Stimulated activated CD4-positive, alpha-beta T cell treated with anti-CD3 and anti-CD28 coated beads, Interleukin-15, amount 100 ng/mL, for 24 hours (primary cell): ENCODE data around the gene RPRD1B.

Experiments used
- DNase-seq: peaks from one replicate; pipeline ENCODE4 v3.0.0-alpha.2; 2020

The RPRD1B gene

DNA sequence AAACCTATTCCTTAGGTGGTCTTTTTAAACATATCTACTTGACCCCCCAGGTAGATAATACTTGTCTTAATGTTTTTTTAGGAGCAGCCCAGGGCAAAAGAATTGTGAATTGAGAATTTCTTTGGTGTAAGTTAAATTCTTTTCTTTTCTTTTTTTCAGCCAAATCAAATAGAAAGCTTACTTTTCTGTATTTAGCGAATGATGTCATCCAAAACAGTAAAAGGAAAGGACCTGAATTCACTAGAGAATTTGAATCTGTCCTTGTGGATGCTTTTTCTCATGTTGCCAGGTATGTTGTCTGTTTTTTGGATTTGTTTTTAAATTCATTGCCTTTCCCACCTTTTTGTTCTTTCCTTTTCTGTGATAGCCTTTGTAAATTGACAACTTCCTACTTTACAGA, 6.7 kb downstream of the RPRD1B start:
- no peak for DNase-seq

DNA sequence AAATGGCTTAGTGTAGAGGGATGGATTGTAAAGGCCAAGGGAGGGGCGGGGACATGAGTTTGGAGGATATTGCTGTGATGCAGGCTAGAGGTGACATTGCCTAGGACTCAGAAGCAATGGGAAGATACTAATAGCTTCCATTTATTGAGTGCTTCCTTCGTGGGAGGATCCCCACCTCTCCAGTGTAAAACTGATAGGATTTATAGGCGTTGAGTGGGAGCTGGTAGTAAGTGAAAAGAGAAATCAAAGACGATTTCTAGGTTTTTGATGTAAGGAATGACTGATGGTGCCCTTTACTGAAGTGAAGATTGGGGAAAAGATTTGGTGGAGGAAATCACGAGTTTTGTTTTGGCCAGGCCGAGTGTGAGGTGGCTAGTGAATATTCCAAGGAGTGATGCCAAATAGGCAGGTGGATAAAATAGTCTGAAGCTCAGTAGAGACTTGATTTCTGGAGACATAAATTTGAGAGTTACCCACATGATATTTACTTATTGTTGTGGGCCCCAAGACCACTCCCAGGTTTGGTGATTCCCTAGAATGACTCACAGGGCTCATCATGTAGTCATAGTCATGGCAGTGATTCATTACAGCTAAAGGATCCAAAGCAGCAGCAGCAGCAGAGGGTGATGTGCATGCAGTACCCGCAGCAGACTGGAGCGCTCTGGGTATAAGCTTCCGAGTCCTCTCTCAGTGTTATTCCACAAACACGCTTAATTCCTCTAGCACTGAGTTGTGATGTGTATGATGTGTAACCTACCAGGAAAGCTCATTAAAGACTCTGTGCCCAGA, 10.2 kb downstream of the RPRD1B start:
- peak; percentile 52 for DNase-seq

DNA sequence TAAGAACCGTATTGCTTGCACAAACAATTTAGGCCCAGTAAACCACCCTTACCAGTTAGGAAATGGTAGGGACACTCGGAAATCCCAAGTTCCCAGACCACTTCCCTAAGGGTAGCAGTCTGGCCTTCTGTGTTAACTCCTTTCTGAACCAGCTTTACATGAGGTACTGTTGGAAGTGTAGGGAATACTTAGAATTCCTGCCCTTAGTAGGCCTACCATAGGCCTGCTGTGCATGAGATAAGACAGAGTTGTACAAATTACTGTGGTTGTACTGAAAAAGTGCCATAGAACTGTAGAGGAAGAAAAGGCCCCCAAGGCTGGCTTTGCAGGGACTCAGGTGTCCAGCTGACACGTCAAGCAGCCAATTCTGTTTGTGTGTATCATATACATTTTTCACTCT, 11.1 kb downstream of the RPRD1B start:
- no peak for DNase-seq

DNA sequence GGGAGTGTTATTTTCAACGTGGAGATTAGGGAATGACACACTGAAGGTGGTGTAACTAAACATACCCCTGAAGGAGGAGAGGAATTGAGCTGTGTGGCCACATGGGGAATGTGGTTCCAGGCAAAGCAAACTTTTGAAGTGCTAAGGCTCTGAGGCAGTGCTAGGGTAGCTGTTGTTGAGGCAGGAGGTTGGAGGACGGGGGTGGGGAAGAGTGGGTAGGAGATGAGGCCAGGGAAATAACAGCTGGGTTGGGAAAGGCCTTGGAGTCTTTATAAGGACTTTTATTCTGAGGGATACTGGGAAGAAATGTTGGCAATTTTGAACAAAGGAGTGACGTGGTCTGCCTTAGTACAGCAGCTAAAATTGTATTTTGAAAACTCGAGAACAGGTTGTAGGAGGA, 13.0 kb downstream of the RPRD1B start:
- no peak for DNase-seq

DNA sequence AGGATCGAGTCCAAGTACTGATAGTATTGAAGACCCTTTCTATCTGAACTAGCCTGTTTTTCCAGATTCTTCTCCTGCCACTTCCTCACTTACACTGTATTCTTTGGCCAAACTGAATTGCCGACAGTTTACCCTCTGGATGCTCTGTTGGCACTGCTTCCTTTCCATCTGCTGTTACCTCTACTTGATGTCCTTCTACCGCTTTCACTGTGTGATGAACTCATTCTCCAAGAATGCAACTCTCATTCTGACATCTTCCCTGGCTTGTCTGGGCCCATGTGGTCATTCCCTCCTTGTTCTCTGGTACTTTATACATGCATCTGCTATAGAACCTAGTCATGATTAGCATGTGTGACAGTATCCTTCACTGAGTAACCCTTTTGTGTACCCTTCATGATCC, 16.3 kb downstream of the RPRD1B start:
- no peak for DNase-seq

DNA sequence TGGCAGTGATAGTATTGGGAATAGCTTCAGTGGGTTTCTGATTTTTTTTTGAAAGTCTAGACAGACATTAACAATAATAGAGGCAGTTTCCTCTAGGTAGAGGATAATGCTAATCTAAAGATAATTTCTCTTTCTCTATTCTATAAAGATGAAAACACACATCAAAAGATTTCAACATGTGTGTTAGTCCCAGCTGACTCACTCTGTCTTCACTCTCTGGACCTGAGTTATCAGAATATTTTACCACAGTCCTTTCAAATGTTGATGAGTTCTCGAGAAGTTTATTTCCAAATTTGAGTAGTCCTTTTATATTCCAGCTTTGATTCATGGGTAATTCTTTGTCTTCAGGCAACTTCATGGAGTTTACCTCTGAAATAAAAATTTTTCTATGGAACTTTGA, 17.1 kb downstream of the RPRD1B start:
- DNase-seq: no peak

DNA sequence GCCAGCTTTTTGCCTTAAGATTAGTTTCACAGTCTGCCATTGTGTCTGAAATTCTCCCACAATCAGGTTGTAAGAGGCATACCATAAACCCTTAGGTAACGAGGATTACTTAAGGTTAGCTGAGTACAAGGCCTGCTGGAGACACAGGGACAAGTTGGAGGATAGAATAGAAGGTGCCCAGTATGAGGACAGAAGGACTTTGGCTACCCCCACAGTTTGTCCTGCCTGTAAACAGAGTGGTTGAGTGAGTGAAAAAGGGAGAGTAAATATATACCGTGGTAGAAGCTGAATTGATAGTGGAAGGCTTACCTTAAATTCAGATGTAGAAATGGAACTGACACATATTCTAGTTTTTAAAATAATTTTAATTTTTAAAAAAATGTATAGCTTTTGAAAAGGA, 19.3 kb downstream of the RPRD1B start:
- no peak for DNase-seq

DNA sequence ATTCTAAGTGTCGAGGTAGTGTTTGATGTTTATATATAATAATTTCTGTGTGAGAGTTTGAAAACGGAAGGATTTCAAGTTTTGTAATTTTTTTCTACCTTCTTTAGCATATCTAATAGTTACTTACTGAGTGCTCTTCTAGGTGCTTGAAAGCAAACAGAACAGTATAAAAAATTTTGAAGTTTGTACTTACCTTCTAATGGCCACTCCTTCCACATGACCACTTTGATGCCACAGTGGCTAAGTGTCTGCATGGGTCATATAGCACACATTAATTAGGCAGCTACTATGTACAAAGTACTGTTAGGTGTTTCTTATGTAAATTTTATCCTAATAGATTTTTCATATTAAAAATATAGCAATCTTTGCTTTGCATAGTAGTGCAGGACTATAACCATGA, 21.1 kb downstream of the RPRD1B start:
- DNase-seq: no peak

DNA sequence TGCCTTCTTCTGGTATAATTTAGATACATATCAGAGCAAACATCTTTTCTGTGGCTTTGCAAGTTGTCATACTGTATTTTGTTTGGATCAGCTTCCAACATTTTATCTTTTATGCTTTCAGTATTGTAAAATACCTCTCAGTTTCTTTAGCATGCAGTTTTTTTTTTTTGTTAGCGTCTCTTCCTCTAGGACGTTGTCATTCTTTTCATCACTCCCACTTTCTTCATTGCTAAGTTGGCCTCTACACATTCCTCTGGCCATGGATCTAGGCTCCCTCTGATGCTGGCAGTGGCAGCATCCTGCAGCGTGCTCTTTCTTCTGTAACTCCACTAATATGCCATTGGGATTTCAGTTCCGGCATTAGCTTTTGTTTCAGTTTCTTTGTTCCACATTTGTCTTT, 21.7 kb downstream of the RPRD1B start:
- DNase-seq: no peak

DNA sequence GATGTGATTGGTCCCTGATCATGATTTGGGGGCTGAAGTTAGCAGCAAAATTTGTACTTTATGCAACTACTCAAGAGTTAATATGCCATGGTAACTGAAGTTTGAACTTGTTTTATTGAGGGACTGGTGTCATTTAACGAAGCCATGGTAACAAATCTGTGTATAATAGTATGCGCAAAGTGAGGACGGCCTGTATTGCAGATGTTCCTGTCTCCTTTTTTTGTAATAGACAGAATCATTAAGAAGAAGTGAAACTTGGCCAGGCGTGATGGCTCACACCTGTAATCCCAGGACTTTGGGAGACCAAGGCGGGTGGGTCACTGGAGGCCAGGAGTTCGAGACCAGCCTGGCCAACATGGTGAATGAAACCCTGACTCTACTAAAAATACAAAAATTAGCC, 22.3 kb downstream of the RPRD1B start:
- no peak for DNase-seq

DNA sequence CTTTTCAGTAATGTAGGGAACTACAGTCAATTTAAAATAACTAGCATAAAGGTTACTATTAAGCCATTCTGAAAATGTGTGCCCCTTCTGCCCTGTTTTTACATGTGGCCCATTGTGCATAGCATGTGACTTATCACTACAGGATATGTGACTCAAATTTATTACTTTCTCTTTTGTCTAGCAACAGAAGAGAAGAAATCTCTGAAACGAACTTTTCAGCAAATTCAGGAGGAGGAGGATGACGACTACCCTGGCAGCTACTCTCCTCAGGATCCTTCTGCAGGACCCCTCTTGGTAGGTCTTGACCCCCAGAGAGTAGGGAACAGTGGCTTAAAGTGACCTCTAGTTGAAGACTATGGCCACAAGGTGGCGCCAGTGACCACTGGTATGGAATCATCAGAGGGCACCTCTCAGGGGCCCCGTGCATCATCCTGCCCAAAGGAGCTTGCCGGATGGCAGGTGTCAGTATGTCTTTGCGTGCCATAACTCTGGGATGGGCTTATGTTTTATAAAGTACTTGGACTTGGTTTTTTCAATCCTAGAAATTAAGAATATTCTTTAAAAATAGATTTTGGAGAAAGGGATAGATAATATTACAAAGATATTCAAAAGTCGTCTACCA, 23.9 kb downstream of the RPRD1B start:
- DNase-seq: peak; percentile 80

DNA sequence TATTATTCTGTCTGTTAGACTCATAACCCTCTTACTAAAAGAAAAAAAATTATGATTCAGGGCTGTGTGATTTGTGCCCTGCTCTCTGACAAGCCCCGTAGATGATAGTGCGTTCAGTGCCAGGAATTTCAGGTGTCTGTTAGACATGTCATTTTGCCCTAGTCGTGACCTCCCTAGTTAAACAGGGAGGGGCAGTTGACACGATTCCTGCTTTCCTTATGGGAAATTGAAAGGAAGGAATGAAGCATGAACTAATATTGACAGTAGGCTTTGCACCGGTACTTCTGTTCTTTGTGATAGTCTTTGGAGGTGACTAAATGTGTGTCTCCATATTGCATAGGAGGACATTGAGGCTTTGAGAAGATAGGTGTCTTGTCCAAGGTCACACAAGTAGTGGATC, 26.3 kb downstream of the RPRD1B start:
- no peak for DNase-seq

DNA sequence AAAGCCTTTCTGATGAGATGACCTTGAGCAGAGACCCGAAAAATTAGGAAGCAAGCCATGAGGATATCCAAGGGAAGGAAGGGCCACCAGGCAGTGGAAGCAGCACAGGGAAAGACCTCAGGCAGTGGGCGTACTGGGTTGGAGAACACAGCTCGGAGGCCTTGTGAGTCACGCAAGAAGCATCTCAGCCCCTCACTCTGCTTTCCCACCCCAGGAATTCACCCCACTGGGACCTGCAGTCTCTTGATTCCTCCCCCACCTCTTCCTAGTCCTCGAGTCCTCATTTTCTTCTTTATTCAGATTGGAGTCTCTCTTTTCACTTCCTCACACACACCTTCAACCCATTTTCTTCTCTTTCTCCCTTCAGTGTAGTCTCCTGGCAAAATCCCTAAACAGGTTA, 27.0 kb downstream of the RPRD1B start:
- DNase-seq: no peak

DNA sequence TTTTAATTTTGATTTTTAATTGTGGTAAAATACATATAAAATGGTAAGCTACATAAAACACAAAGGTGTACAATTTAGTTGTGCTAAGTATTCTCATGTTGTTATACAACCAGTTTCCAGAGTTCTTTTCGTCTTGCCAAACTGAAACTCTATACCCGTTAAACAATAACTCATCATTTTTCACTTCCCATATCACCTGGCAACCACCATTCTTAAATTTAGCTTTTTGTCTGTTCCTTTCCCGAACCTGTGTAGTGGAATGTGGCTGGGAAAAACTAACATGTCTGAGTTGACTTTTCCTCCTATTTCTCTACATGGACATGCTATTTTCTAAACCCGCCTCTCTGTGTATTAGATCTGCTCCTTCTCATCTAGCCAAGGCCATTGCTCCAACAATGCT, 27.6 kb downstream of the RPRD1B start:
- DNase-seq: no peak

DNA sequence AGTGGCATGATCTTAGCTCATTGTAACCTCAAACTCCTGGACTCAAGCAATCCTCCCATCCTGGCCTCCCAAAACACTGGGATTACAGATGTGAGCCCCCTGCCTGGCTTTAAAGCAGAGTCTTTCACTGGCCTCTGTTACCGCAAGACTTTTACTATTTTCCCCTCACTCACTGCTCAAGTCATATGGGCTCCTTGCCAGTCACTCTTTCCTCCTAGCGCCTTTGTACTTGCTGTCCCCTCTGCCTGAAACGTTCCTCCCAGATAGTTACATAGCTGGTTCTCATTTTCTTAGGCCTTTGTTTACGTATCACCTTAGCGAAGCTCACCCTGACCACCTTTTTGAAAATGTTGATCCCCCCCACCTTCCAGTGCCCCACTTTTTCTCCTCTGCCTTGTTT, 29.3 kb downstream of the RPRD1B start:
- DNase-seq: no peak

DNA sequence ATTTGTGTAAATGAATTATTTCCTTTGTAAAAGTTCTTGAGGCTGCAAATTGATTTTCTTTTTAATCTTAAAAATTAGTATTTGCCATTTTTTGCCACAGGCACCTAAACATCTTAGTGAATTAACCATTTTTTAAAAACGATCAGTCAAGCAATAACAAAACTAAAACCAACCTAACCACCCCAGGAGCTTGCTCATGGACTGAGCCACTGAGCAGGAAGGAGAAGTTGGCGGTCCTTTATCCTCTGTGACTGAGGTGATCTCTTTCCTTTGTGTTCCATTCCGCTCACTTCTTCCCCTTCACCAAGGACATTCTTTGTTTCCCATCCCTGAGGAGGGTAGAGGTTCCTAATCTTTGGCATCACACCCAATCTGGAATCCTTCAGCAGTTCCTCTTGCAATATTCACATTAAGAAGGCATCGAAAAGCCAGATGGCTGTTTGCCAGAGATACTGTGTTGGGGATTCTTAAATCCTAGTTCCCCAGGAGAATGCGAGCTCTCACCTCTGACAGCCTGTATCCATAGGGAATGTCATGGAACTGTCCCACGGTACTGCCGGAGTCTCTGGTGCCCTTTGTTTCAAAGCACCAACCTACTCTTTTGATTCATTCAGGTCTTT, 30.5 kb downstream of the RPRD1B start:
- no peak for DNase-seq

DNA sequence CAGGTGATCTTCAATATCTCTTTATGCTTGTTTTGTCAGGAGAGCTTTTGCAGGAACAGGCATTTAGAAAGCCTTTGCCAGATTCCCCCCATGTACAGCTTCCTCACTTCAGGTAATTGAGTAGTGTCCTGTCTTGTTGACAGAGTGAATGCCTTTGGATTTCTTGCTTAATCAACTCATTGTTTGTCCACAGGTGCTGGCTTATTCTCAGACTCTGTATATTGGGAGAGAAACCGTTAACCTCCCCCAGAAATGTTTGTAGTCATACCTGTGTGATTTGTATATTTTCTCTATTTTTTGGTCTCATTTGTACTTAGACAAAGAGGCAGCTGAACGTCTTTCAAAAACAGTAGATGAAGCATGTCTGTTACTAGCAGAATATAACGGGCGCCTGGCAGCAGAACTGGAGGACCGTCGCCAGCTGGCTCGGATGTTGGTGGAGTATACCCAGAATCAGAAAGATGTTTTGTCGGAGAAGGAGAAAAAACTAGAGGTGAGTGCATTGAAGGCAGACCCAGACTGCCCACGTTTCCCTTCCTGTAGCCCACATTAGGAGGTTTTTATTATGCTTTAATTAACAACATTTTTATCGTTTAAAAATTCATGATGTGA, 32.3 kb downstream of the RPRD1B start:
- DNase-seq: no peak

DNA sequence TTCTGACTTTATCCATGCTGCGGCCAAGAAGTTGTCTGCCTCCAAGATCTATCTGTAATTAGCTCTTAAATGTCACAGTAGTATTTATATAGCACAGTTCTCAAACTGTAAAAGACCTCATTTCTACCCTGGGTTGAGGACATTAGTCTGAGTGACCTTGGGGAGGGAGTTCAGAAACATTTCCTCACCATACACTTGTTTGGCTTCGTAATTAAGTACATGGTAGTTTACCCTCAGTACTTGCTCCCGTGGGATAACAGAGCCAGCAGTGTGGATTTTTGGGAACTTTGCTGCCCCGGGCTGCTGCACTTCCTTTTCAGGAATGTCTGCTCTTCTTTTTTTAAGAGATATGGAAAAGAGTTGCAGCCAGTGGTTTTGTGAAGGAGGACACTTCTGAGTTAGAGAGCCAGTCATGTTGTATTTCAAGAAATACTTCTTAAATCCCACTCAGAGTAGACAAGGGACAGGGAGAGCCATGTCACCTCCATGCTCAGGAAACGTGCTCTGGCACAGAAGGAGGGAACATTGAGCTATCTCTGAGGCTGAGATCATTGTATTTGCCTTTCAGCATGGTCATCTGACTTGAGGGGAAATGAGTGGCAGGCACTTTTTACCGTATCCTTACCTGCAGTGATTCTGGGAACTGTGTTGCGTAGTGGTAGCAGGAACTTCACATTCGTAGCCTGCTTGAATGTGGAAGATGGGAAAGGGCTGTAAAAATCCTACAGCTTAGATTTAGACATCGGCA, 33.6 kb downstream of the RPRD1B start:
- no peak for DNase-seq

DNA sequence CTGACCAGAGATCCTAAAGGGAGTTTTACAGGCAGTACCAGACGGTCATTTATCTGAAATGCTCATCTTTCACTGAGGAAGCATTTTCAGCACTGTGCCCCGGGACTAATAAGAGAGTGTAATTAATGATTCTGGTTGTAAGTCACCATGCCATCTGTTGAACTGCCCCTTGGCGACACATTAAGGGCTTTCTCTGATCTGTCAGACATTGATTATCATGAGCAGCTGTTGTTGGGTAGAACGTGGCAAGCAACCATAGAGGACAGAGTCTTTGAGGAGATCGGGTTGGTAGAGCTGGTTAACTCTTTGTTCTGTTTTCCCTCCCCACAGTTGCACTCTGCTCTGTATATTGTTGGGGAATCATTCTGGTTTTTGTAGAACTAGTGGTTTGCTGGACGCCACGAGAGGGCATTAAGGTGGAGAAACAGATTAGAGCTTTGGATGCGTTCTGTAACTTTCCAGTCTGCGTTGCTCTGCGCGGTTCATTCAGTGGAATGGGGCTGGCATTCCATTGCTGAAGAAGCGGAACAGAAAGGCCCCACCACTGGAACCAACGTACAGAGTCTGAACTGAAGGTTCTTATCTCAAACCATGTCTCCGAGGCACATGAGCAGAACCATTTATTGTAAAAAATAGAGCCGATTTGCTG, 34.3 kb downstream of the RPRD1B start:
- no peak for DNase-seq

DNA sequence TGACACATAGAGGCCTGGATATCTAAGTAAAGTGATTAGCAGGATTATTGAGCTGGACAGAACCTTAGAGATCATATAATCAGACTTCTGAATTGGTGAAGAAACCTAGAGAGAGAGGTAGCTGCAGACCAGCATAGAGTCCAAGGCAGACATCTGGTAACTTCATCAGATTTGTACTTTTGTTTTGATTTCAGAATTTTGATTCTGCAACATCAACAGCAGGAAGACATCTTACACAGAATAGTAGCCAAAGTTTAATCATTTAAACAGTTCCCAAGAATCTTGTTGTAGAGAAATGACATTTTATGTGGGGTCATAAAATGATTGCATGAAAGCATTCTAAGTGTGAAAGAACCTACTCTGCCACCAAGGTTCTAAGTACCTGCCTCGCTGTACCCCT, 39.4 kb downstream of the RPRD1B start:
- no peak for DNase-seq

DNA sequence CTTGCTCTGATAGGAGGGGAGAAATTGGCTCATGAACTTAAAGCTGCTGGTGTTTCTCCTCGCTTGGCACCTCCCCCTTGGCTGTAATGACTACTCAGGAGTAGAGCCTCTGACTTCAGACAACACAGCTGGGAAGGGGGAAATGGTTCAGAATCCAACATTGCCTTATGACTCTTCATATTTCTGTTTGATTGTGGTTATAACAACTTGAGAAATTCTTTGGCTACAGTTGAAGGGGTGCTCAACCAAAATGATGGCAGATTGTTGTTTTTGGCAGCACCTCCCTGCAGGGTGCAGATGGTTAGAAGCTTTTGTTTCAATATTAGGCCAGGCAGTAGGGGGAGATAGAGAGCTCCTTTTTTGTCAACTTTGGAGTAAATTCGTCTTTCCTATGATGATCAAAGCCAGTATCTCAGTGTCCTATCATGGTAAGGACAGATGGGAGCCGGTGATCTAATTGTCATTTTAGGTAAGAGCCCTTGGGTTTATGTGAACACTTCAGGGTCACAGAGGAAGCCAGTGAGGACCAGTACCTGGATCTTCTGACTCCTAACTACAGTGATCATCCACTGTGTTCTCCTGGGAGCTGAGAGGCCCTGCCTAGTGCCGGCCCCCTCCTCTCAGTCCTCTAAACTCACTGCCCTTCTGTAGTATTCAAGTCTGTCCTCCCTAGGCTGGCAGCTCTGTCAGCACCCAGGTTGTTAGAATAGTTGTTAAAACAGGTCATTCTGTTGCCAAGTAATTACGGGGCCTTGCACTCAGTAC, 39.9 kb downstream of the RPRD1B start:
- no peak for DNase-seq
